IMR-90 (cell line): ENCODE measurements around the gene CSH1. TPM values are rescaled to one million over a fixed set of nuclear protein-coding genes. Genes with fewer than 3 reads are reported as not detected.
"Not testable (repeated sequence)": the region's sequence is repeated elsewhere in the genome, so short reads cannot be mapped to it uniquely, and the experiment has no call there.

Source experiments
- ATAC-seq: fragments of 200-7000 bp; cut with Tn5 transposase; 2 replicates; pipeline ENCODE4 v1.9.1; 2020; ENCODE audit warnings: low read depth, mild to moderate bottlenecking, moderate library complexity
- BruUV-seq: library from RNA; stranded (reverse); fragments of 400-500 nt; replicated peaks from 2 replicates; lab custom pipeline; 2021; lab: Mats Ljungman, UMichigan
- CTCF ChIA-PET: fragments of 300-600 bp; formaldehyde crosslinking; extraction: SDS; loops from one replicate; lab custom pipeline; 2021; ENCODE audit warnings: antibody characterized with exemption; lab: Yijun Ruan, JAX
- POLR2A ChIA-PET: fragments of 300-600 bp; sonication (Branson Sonifier 250); formaldehyde crosslinking; loops from one replicate; lab custom pipeline; 2022; ENCODE audit warnings: antibody characterized with exemption; ENCODE audit not compliant: unreplicated experiment; lab: Charles Lee
- DNase-seq: peaks from one replicate; pipeline ENCODE4 v3.0.0; 2013
- H2AFZ ChIP-seq: replicated peaks from 2 replicates; pipeline ENCODE3; 2013; ENCODE audit warnings: low read length, mild to moderate bottlenecking; ENCODE audit not compliant: poor library complexity
- H2AK5ac ChIP-seq: 2 replicates; pipeline ENCODE4 v1.6.1; 2013; ENCODE audit warnings: low read depth, low read length, inconsistent platforms
- H2AK9ac ChIP-seq: replicated peaks from 2 replicates; pipeline ENCODE3; 2013; ENCODE audit warnings: mild to moderate bottlenecking, low read depth, low read length, moderate library complexity; ENCODE audit not compliant: poor library complexity
- H2BK120ac ChIP-seq: 2 replicates; pipeline ENCODE4 v1.6.1; 2013; ENCODE audit warnings: low read depth, low read length, inconsistent platforms
- H2BK15ac ChIP-seq: 3 replicates; pipeline ENCODE4 v1.6.1; 2013; ENCODE audit warnings: low read depth, low read length, inconsistent platforms
- H2BK20ac ChIP-seq: 2 replicates; pipeline ENCODE4 v1.6.1; 2013; ENCODE audit warnings: low read depth, mild to moderate bottlenecking, inconsistent platforms, low read length, moderate library complexity
- H2BK5ac ChIP-seq: 2 replicates; pipeline ENCODE4 v1.6.1; 2013; ENCODE audit warnings: mild to moderate bottlenecking, low read depth, low read length, inconsistent platforms; ENCODE audit not compliant: poor library complexity, severe bottlenecking
- H3K14ac ChIP-seq: replicated peaks from 2 replicates; pipeline ENCODE4 v1.6.1; 2013; ENCODE audit warnings: low read depth, low read length, inconsistent platforms
- H3K18ac ChIP-seq: 2 replicates; pipeline ENCODE4 v1.6.1; 2013; ENCODE audit warnings: low read depth, low read length, control low read depth
- H3K23ac ChIP-seq: 2 replicates; pipeline ENCODE4 v1.6.1; 2013; ENCODE audit warnings: low read depth, low read length, inconsistent platforms
- H3K27ac ChIP-seq: 2 replicates; pipeline ENCODE4 v1.5.1; 2013; ENCODE audit warnings: mild to moderate bottlenecking, control low read depth, low read length; ENCODE audit not compliant: insufficient read depth
- H3K27me3 ChIP-seq: 2 replicates; pipeline ENCODE4 v1.6.1; 2013; ENCODE audit warnings: low read length; ENCODE audit not compliant: control insufficient read depth, insufficient read depth
- H3K36me3 ChIP-seq: 2 replicates; pipeline ENCODE4 v1.6.1; 2013; ENCODE audit warnings: low read length, mixed read lengths; ENCODE audit not compliant: control insufficient read depth, insufficient read depth
- H3K4ac ChIP-seq: 2 replicates; pipeline ENCODE4 v1.6.1; 2013; ENCODE audit warnings: low read depth, low read length, inconsistent platforms
- H3K4me1 ChIP-seq: 2 replicates; pipeline ENCODE4 v1.6.1; 2013; ENCODE audit warnings: low read length, mixed read lengths; ENCODE audit not compliant: control insufficient read depth, insufficient read depth
- H3K4me2 ChIP-seq: 2 replicates; pipeline ENCODE4 v1.6.1; 2013; ENCODE audit warnings: low read depth, mild to moderate bottlenecking, control low read depth, low read length, moderate library complexity
- H3K4me3 ChIP-seq: 2 replicates; pipeline ENCODE4 v1.5.1; 2013; ENCODE audit warnings: low read depth, mild to moderate bottlenecking, control low read depth, low read length, moderate library complexity; ENCODE audit not compliant: insufficient read depth
- H3K56ac ChIP-seq: 2 replicates; pipeline ENCODE4 v1.6.1; 2013; ENCODE audit warnings: low read length, inconsistent platforms; ENCODE audit not compliant: insufficient read depth; ENCODE audit errors: extremely low read depth
- H3K79me1 ChIP-seq, 2 experiments: 2 replicates each; pipeline ENCODE4 v1.6.1; 2013; ENCODE audit warnings: low read length in 2 of 2, inconsistent platforms in 1 of 2, low read depth in 1 of 2
- H3K9ac ChIP-seq: 2 replicates; pipeline ENCODE4 v1.6.1; 2013; ENCODE audit warnings: low read depth, low read length, control low read depth
- H3K9me1 ChIP-seq: 2 replicates; pipeline ENCODE4 v1.6.1; 2013; ENCODE audit warnings: low read length, inconsistent platforms; ENCODE audit not compliant: insufficient read depth
- H3K9me3 ChIP-seq: 2 replicates; pipeline ENCODE4 v1.6.1; 2013; ENCODE audit warnings: low read length; ENCODE audit not compliant: control insufficient read depth, insufficient read depth
- H4K20me1 ChIP-seq: 2 replicates; pipeline ENCODE4 v1.6.1; 2013; ENCODE audit warnings: low read length, inconsistent platforms; ENCODE audit not compliant: insufficient read depth
- H4K5ac ChIP-seq: 2 replicates; pipeline ENCODE4 v1.6.1; 2013; ENCODE audit warnings: mild to moderate bottlenecking, low read depth, low read length, control low read depth
- H4K8ac ChIP-seq, 2 experiments: 2 replicates each; pipeline ENCODE4 v1.6.1; 2013; ENCODE audit warnings: low read depth in 2 of 2, low read length in 2 of 2, control low read depth in 1 of 2, inconsistent platforms in 1 of 2
- H4K91ac ChIP-seq: 2 replicates; pipeline ENCODE4 v1.6.1; 2013; ENCODE audit warnings: low read depth, low read length, inconsistent platforms; ENCODE audit not compliant: insufficient read depth
- FOS ChIP-seq: fragments of 150-350 bp; IDR thresholded peaks from 2 replicates; pipeline ENCODE4 v1.6.1; 2016; ENCODE audit warnings: low read depth, low read length
- MAFK ChIP-seq: IDR thresholded peaks from 2 replicates; pipeline ENCODE4 v1.6.1; 2012; ENCODE audit warnings: low read depth, low read length, improper control_type of control experiment
- MAZ ChIP-seq: IDR thresholded peaks from 2 replicates; pipeline ENCODE4 v1.6.1; 2012; ENCODE audit warnings: low read depth, mild to moderate bottlenecking, low read length, improper control_type of control experiment, moderate library complexity, borderline replicate concordance
- RAD21 ChIP-seq: IDR thresholded peaks from 2 replicates; pipeline ENCODE4 v1.6.1; 2012; ENCODE audit warnings: low read length, improper control_type of control experiment
- SMC3 ChIP-seq: fragments of 150-350 bp; IDR thresholded peaks from 2 replicates; pipeline ENCODE4 v1.6.1; 2016; ENCODE audit warnings: low read depth, mild to moderate bottlenecking, antibody characterized with exemption, low read length, moderate library complexity
- WGBS, 2 experiments: methylation state at CpG; one replicate each; pipeline versions ENCODE4 v1.1.5 to v1.1.7; 2013; ENCODE audit warnings: missing lambda C conversion rate in 2 of 2; ENCODE audit not compliant: insufficient read length in 1 of 2; ENCODE audit errors: extremely low coverage in 2 of 2; 5-methylcytosine and 5-hydroxymethylcytosine counted together
- dilution Hi-C: fragments of 300-500 bp; cut with HindIII; formaldehyde crosslinking; loops from one replicate; pipeline ENCODE4 v1.14.3; 2018; ENCODE audit warnings: low sequenced_read_pairs; ENCODE audit not compliant: unreplicated experiment
- in situ Hi-C: fragments of 300-500 bp; cut with MboI; formaldehyde crosslinking; loops from 3 replicates; pipeline ENCODE4 v1.14.3; 2019; ENCODE audit warnings: low sequenced_read_pairs, inconsistent platforms, mixed read lengths
- intact Hi-C: fragments of 100-400 bp; cut with micrococcal nuclease; formaldehyde crosslinking; loops from 2 replicates; pipeline ENCODE4 v1.10.0; 2022
- polyA plus RNA-seq, 3 experiments: library from polyadenylated mRNA; depleted of rRNA; stranded (reverse); fragments of >200 nt; gene quantifications; 2 replicates each; pipeline ENCODE4 v1.2.3, GENCODE V29; 2012; ENCODE audit warnings: low replicate concordance in 1 of 3
- total RNA-seq: library from RNA; depleted of rRNA; stranded (reverse); fragments of >200 nt; gene quantifications from 2 replicates; pipeline ENCODE4 v1.2.3, GENCODE V29; 2012
- TF ChIP-seq, protein P1 (sequence below): conservative IDR thresholded peaks from 2 replicates; pipeline ENCODE4 v1.5.1; 2012; ENCODE audit warnings: mild to moderate bottlenecking, low read depth, low read length, improper control_type of control experiment

CSH1 gene
- total and polyA plus RNA-seq, 2 of the 4 experiments (the other 2 are of a cell fraction), result not detected

DNA sequence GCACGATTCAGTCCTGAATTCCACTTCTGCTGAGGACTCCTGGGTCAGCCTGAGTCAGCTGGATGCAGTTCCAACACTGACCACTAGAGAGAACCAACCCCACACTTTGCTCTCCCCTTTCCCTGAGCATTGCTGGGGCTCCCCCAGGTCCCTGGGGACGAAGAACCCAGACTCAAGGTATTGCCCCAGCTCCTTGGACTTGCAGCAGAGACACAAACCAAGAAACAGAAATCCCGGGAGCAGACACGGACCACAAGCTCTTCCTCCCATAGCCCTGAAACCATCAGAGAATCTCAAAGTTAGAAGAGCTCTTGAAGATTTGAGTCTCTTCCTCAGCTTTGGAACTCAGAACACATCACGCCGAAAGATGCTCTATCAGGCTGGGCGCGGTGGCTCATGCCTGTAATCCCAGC is 22.9 kb upstream of the CSH1 start:
- no peak overlapping the region for H3K9ac ChIP-seq
- H3K36me3 ChIP-seq, result no peaks in the 10 kb centered on the region
- H4K5ac ChIP-seq, result no peak overlapping the region
- dilution Hi-C loops, result no loop called here
- H3K9me1 ChIP-seq, result no peaks in the 10 kb centered on the region
- no peak overlapping the region for H4K8ac ChIP-seq
- no peak overlapping the region for H3K4me3 ChIP-seq
- H2BK20ac ChIP-seq, result no peak overlapping the region
- ATAC-seq (peak; percentile 100), DNase-seq (peak; percentile 51)
- H3K9me3 ChIP-seq, result no peaks in the 10 kb centered on the region
- H3K27ac ChIP-seq, result no peak overlapping the region
- H3K56ac ChIP-seq, result no peak overlapping the region
- TF ChIP-seq MAZ (no peak), RAD21 (peak; percentile 88), MAFK (0 out of 2 replicates have a peak, but pooled peaks have one; percentile 6), SMC3 (peak; percentile 74), FOS (no peak)
- TF ChIP-seq, protein P1, sequence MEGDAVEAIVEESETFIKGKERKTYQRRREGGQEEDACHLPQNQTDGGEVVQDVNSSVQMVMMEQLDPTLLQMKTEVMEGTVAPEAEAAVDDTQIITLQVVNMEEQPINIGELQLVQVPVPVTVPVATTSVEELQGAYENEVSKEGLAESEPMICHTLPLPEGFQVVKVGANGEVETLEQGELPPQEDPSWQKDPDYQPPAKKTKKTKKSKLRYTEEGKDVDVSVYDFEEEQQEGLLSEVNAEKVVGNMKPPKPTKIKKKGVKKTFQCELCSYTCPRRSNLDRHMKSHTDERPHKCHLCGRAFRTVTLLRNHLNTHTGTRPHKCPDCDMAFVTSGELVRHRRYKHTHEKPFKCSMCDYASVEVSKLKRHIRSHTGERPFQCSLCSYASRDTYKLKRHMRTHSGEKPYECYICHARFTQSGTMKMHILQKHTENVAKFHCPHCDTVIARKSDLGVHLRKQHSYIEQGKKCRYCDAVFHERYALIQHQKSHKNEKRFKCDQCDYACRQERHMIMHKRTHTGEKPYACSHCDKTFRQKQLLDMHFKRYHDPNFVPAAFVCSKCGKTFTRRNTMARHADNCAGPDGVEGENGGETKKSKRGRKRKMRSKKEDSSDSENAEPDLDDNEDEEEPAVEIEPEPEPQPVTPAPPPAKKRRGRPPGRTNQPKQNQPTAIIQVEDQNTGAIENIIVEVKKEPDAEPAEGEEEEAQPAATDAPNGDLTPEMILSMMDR, result peak; percentile 86
- no peak overlapping the region for H2BK15ac ChIP-seq
- WGBS, 2 experiments, result 64% methylated on average over 5 of the region's 8 CpGs; no CpG with 5 or more reads in 1 of the 2 experiments
- no peak overlapping the region for H3K18ac ChIP-seq
- no peaks in the 10 kb centered on the region for H3K4me1 ChIP-seq
- no peak overlapping the region for H2AK5ac ChIP-seq
- peaks cover 27% of the 10 kb centered on the region for H3K27me3 ChIP-seq
- H3K4ac ChIP-seq, result no peak overlapping the region
- H2BK120ac ChIP-seq, result no peak overlapping the region
- CTCF ChIA-PET, result interaction anchor here (0.7 to 2.7 kb wide), 12 partner anchors 9 to 214 kb away, joined by 3 to 21 read pairs (median 5); partner anchors contain the start of gene ICAM2
- no peak overlapping the region for H3K4me2 ChIP-seq
- no peaks in the 10 kb centered on the region for H3K79me1 ChIP-seq
- H4K20me1 ChIP-seq, result no peaks in the 10 kb centered on the region
- H2AK9ac ChIP-seq, result no peak overlapping the region
- H2AFZ ChIP-seq, result peak overlapping the region; percentile 2
- no peak overlapping the region for H4K91ac ChIP-seq
- in situ Hi-C loops, result loop anchor here (5.0 to 10.0 kb wide), 3 partner anchors 105 to 365 kb away; partner anchors contain the start of genes ERN1 and ICAM2
- H3K14ac ChIP-seq, result no peak overlapping the region
- H3K23ac ChIP-seq, result no peak overlapping the region
- BruUV-seq, result no TSS peak
- intact Hi-C loops, result loop anchor here (1.0 to 10.0 kb wide), 5 partner anchors 27 to 365 kb away; no protein-coding TSS in a partner anchor
- POLR2A ChIA-PET, result no interaction called here
- H2BK5ac ChIP-seq, result no peak overlapping the region

DNA sequence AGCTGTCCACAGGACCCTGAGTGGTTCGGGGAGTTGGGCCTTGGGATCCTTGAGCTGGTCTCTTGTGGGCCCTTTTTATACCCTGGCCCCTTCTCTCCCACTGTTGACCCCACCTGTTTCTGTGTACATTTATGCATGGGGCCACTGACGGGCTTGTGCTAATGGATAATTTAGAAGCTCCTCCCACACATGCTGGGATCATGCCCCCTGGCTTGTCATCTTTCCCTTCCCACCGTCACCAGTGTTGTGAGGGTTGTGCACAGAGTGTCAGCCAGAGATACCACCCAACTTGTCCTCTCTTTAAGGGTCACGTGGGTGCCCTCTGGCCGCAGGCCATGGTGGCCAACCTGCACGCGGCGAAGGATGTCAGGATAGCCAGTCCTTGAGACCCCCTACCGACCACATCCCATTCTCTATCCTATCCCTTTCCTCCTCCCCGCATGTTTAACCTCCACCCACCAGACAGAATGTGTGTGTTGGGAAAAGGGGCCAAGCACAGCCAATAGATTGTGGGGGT is 22.5 kb upstream of the CSH1 start, which contains the start of gene GH1:
GH1 (minus strand) TSS at position 51 of the 517 bp plus-strand sequence. CDS start 63 bp downstream, outside the sequence.
- H2AFZ ChIP-seq, result peak within 1 kb of the TSS; percentile 2
- H3K9ac ChIP-seq, H3K4me2 ChIP-seq, BruUV-seq, H2AK5ac ChIP-seq, H3K9me1 ChIP-seq, H2BK5ac ChIP-seq, H3K56ac ChIP-seq, H3K79me1 ChIP-seq, ATAC-seq, H2BK120ac ChIP-seq, H4K8ac ChIP-seq, H3K4ac ChIP-seq, H3K27ac ChIP-seq, H4K20me1 ChIP-seq, H3K4me1 ChIP-seq, POLR2A ChIA-PET, H2BK15ac ChIP-seq, H3K18ac ChIP-seq, H2BK20ac ChIP-seq, H2AK9ac ChIP-seq, H3K23ac ChIP-seq, H4K5ac ChIP-seq, dilution Hi-C loops, H3K4me3 ChIP-seq, H3K14ac ChIP-seq, H3K36me3 ChIP-seq, DNase-seq, H4K91ac ChIP-seq, H3K9me3 ChIP-seq: not testable (repeated sequence)
- WGBS, 2 experiments, result no CpG with 5 or more reads among the region's 10 CpGs
- in situ Hi-C loops (loop anchor here (5.0 to 10.0 kb wide), 3 partner anchors 106 to 366 kb away; partner anchors contain the start of genes ERN1 and ICAM2), intact Hi-C loops (loop anchor here (1.0 to 10.0 kb wide), 5 partner anchors 27 to 366 kb away; no protein-coding TSS in a partner anchor)
- CTCF ChIA-PET, result interaction anchor here (0.7 to 2.7 kb wide), 10 partner anchors 10 to 215 kb away, joined by 3 to 21 read pairs (median 5); partner anchors contain the start of gene ICAM2
- H3K27me3 ChIP-seq, result peaks cover 29% of the 10 kb centered on the region
